DMS153 treated with DMSO at 0.1 percent for 48 hours (cell line): ENCODE results near the gene MTRF1.

Source experiments
- DNase-seq: peaks from one replicate; lab custom pipeline; 2025; ENCODE audit not compliant: unreplicated experiment; lab: John Stamatoyannopoulos, UW

The MTRF1 gene

DNA sequence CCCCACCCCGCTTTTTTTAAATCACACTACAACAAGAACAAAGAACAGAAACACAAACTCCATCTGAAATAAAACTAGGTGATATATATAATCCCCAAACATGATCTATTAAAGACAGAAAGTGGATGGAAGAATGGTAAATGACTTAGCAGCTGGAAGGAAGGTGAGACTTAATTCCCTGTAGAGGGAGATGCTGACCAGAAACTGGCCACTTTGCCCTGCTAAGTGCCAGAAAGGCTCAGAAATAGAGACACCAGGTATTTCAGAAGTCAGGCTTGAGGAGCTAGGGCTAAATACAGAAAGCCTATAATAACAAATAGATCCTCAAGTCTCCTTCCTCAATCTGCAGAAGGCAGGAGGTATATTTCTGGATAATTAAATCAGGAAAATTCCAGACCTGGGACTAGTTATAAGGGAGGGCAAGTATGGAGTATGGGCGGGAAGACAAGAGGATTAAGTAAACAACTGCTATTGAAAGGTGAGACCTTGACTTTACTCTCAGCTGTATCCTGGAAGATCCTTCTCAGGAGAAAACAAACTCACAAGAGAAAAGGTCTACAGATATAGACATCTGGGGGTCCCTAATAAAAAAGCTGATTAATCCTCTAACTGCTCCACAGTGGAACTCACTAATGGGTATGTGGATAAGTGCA lies 32.2 kb downstream of the MTRF1 start:
- no peak for DNase-seq

DNA sequence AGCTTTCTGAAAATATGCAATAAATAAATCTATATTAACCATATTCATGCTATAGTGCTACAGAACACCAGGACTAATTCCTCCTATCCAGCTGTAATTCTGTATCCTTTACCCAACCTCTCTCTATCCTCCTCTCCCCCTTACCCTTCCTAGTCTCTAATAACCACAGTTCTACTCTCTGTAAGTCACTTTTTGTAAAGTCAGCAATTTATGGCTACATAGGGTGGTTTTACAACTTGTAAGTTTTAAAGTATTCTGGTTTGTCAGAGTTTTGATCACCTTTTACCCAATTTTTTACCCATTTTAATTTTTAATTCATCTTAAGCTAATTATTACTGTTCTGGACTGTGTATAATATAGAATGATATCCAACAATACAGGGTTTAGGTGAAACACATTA lies 34.0 kb downstream of the MTRF1 start:
- DNase-seq: no peak

DNA sequence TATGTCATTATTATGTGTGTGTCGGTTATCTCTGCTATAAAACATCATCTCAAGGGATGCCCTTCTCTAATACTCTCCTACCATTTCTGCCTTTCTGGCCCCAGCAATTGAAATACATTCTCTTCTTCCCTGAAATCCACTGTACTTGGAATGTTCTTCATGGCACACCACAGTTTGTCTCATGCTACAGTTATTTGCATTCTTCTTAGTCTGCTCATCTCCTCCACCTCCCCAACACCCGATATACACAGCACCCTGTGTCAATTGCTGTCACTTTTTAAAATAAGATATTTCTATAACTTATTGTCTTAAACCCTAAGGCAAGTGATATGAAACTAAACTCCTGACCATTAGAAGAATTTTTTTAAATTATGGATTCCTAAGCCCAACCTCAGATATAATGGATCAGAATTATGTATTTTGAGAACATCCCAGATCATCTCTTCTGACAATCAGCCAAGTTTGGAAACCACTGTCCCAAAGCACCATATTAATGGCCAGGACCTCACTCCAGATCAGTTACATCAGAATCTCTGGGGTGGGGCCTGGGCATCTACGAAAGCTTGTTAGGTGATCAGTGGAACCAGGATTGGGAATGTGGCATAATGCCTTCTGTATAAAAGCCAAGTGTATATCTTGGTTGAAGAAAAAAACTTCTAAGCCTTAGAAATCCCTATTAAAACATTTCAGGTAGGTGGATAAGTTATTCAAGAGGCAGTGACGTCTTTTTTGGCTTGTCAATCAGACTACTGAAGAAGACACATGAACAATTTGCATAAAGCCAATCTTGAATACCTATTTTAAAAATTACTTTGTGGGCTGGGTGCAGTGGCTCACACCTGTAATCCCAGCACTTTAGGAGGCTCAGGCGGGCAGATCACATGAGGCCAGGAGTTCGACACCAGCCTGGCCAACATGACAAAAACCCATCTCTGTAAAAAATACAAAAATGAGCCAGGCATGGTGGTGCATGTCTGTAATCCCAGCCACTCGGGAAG lies 39.0 kb downstream of the MTRF1 start:
- no peak for DNase-seq

DNA sequence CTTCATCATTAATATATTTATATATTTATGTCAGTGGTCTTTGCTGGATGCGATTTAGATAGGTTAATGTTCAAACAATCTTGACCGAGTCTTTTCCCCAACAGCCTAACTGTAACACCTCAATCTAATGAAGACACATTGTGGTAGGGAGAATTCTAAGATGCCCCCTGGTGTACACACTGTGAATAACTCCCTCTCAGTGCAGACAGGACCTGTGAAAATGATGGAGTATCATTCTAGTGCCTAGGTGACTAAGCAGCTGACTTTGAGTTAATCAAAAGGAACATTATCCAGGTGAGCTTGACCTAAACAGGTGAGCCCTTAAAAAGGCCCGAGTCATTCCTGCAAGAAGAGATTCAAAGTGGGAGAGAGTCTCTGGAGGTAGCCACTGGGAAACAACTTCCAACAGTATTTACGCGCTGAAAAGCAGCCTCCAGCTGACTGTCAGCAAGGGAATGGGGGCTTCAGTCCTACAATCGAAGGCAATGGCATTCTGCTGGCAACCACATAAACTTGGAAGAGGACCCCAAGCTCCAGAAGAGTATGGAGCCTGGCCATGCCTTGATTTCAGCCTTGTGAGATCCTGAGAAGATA lies 41.0 kb downstream of the MTRF1 start:
- DNase-seq: peak; percentile 42

DNA sequence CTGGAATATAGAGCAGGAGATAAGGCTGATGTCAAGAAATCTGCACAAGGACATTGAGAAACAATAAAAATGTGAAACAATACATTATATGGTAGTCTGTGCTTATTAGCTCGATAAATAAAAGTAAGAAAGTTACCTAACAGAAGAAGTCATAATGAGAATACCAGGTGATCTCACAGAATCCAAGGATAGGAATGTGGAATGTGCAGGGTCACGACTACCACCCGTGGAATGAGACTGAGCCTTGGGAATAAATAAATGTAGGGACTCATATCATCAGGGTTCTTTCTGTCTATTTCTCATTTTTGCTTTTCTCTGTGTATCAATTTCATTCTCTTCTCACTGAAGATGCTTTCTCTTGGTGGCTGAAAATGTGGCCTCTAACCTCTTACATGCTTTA lies 43.0 kb downstream of the MTRF1 start:
- DNase-seq: no peak

DNA sequence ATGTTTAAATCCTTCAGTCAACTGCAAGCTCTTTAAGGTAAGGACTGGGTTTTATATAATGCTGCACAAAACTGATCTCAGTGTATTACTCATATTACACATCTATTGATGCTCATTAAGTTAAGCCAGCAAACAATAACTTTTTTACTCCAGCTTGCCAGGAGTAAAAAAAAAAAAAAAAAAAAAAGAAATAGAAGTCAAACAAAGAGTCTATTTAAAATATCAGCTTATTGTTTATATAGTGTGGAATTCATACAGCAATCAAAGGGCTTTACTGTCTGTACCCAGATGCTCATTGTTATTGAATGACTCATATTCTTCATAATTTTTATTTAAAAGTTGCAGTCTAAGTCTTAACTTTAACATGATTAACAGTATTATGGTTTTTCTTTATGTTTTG lies 47.2 kb downstream of the MTRF1 start:
- no peak for DNase-seq

DNA sequence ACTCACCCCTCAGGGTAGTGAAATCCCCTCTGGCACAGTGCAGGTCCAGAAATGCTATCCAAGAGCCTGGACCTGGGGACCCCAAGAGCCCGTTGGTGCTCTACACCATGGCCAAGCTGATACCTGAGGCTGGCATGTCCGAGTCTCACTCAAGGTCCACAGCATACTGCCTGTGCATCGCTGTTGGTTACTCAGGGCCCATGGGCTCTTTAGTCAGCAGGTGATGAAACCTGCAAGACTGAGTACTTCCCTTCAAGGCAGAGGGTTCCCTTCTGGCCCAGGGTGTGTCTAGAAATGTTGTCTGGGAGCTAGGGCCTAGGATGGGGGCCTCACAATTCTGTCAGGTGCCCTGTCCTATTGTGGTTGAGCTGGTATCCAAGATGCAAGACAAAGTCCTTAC lies 49.5 kb downstream of the MTRF1 start:
- DNase-seq: no peak

DNA sequence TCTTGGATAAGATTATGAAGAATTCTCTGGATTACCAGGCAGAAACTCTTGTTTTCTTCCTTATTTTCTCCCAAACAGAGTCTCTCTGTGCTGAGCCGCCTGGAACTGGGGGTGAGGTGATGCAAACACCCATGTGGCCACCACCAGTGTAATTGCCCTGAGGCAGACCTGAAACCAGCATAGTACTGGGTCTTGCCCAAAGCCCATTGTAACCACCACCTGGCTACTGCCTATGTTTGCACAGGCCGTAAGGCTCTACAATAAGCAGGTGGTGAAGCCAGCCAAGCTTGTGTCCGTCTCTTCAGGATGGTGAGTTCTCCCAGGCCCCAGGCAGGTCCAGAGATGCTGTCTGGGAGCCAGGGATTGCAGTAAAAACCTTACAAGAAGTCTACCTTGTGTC lies 50.1 kb downstream of the MTRF1 start:
- DNase-seq: no peak

DNA sequence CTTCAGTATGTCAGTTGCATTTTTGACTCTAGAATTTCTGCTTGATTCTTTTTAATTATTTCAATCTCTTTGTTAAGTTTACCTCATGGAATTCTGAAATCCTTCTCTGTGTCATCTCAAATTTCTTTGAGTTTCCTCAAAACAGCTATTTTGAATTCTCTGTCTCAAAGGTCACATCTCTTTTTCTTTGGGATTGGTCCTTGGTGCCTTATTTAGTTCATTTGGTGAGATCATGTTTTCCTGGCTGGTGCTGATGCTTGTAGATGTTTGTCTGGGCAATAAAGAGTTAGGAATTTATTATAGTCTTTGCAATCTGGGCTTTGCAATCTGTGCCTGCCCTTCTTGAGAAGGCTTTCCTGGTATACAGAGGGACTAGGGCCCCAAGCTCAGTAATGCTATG lies 50.5 kb downstream of the MTRF1 start:
- no peak for DNase-seq

DNA sequence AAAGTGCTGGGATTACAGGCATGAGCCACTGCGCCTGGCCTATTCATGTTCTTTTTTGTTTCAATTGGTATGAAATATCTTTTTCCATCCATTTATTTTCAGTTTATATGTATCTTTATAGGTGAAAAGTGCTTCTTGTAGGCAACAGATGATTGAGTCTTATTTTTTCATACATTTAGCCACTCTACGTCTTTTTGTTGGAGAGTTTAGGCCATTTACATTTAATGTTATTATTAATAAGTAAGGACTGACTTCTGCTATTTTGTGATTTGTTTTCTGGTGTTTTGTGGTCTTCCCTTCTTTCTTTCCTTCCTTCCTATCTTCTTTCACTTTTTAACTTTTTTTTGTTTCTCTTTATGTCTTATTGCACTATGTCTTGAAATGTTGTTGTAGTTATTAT lies 52.3 kb downstream of the MTRF1 start:
- no peak for DNase-seq

DNA sequence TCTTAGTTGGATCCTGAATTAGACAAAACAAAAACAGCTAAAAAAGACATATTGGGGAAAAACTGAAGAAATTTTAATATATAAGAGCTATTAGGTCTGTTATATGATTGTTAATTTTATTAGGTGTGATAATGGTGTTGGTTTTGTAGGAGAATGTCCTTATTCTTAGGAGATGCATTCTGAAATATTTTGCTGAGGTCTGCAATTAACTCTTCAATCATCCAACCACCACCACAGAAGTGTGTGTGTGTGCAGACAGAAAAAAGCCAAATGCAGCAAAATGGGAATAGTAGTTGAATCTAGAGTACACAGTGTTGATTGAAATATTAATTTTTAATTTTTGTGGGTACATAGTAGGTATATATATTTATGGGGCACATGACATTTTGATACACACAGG lies 56.9 kb downstream of the MTRF1 start:
- DNase-seq: no peak

DNA sequence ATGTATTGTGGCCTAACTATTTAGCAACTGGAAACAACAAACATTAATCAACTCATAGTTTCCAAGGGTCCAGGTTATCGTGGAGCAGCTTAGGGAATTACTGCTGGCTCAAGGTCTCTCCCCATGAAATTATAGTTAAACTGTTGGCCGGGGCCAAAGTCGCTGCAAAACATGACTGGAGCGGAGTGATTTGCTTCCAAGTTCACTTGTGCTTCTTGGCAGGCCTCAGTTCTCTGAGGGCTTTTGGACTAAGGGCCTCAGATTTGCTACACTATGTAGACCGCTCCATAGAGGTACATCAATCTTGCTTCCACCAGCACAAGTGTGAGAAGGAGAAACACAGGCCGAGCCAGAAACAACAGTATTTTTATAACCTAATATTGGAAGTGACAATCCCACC lies 59.6 kb downstream of the MTRF1 start:
- no peak for DNase-seq

DNA sequence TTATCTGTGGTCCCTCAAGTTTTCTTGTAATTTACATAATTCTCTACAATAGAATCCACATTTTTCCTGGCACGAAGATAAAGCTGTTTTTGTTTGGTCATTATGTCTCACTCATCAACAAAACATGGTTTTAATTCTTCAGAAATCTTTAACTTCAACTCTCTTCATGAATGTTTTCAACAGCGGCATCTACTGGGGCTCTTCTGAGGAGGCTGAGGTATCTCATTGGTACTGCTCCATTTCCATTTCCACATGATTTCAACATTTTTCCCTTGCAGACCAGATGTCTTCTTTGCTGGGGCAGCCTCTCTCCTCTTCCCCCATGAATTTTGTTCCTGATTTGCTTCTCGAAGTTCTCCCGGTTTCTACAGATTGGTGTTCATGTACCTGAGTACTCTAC lies 63.2 kb downstream of the MTRF1 start:
- DNase-seq: no peak

DNA sequence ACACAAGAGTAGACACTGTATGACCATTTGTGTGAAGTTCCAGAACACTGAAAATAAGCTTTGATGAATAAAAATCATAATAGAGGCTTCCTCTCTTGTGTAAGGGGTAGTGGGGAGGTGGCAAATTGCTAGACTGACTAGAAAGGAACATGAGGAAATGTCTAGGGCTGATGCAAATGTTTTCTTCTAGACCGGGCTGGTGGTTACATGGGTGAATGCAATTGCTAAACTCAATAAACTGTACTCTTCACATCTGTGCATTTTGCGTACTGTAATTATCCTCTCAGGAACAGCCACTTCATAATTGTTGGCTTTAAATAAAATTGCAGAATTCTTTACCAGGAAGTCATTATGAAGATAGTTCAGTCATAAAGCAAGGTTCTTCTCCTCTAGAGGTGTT lies 63.9 kb downstream of the MTRF1 start:
- DNase-seq: no peak

DNA sequence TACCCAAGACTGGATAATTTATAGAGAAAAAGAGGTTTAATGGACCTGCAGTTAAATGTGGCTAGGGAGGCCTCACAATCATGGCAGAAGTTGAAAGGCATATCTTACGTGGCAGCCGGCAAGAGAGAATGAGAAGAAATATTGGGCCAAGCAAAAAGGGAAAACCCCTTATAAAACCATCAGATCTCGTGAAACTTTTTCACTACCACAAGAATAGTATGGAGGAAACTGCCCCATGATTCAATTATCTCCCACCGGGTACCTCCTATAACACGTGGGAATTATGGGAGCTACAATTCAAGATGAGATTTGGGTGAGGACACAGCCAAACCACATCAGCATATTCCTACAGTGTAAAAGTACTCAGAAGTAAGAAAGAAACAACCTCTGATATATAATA lies 64.3 kb downstream of the MTRF1 start:
- no peak for DNase-seq

DNA sequence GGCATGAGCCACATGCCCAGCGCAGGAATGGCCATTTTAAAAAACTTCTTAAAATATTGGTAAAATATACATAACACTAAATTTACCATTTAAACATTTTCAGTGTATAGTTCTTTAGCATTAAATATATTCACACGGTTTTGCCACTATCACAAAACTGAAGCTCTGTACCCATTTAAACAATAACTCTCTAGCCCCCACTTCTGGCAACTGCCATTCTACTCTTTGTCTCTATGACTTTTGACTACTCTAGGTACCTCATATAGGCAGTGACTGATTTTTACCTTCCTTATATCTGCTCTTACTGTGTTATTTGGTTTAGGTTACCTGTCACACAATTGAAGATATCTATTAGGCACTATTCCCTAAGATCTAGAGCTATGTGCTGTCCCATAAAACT lies 66.8 kb downstream of the MTRF1 start:
- no peak for DNase-seq

DNA sequence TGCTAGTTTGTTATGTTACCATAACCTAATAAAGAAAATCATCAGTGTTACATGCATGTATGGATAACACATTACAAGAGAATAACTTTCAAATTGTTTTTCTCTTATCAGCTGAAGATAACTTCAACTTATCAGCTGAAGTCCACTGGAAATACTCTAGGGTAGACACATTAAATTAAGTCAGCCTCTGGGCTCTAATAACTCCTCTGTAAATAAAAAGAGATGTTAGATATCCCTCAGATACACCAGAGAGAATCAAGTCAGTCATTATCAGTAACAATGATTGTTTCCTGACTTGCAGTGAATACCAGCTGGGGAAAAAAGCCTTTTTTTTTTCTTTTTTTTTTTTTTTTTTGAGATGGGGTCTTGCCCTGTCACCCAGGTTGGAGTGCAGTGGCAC lies 67.4 kb downstream of the MTRF1 start:
- no peak for DNase-seq

DNA sequence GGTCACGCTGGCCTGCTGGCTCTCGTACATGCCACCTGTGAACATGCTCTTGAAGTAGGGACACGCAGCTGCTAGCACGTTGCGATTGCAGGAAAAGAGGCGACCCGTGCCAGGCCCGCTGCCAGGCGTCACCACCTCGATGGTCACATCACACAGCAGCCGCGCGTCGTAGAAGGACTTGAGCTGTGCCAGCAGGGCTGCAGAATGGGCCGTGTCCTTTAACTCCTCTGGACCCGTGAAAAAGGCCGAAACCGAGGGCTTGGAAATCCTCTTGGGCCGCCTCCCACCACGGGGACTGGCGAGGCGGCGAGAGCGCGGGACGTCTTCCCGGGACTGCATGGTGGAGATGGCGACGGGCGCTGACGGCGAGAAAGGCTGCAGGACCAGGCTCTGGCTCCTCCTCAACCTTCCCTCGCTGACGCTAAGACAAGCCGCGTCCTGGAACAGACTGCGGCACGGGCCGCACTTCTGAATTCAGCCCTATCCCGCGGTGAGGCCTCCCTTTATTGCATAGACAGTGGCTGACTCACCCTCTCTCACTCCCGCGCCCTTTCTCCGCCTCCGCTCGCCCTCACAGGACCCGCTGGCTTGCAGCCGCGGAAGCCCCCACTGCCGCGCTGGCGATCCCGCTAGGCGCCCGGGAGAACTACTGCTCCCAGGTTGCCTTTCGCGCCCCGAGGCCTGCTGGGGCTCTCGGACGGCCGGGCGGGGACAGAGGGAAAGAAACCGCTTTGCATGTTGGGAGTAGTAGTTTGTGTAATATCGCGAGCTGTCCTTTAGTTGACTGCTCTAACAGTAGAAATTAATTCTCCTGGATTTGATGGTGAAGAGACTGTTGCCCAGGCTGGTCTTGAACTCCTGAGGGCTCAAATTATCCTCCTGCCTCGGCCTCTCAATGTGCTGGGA lies 69.2 kb downstream of the MTRF1 start, which contains the start of gene KBTBD7:
KBTBD7 (minus strand) TSS at position 651 of the 906 bp plus-strand sequence; CDS start at position 339, 312 bp downstream.
- DNase-seq: peak; percentile 88

DNA sequence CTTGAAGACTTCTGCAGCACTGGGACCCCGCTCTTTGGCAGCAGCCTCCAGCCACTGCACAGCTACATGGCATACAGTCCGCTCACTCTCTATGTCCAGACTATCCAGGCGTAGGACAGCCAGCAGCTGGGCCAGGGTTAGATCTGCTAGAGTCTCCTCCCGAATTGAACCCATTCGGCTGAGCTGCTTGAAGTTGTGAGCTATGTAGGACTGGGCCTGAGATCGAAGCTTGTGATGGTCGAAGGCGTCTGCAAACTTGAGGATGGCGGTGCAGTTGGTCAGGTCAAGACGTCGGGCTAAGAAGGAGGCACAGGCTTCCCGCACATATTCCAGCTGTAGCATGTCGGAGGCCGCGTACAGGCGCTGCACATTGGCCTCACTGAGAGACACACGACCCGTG lies 69.9 kb downstream of the MTRF1 start:
- no peak for DNase-seq

DNA sequence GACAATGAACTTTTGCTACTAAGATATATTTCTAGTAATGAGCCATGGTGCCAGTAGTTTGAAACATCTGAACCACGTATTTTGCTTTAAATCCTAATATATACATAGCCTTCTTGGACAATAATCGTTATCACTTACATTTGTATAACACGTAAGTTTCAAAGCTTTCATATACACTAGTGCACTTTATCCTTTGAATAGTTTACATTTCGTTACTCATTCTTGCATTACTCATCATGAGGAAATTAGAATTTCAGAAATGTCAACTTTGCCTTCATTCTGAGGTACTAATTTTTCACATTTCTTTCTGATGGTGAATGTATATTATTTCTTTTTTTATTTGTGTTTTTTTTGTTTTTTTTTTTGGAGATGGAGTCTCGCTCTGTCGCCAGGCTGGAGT lies 74.8 kb downstream of the MTRF1 start:
- DNase-seq: no peak

DNA sequence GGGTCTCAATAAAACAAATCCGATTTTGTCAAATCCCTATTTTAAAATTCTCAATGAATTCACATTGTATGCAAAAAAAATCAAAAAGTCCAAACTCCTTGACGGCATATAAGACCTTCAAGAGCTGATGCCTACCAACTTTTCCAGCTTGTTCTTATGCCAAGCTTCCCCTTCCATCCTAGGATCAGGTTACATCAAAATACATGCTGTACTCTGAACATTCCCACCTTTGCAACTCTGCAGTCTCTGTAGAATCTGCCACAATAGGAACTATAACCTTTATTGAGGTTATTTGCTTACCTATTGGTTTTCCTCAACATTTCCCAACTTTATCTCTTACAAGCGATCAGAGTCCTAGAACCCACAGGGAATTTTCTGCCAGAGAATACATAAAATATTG lies 76.9 kb downstream of the MTRF1 start:
- no peak for DNase-seq
